ENCODE measurements around the gene PADI1.

Gene PADI1

DNA sequence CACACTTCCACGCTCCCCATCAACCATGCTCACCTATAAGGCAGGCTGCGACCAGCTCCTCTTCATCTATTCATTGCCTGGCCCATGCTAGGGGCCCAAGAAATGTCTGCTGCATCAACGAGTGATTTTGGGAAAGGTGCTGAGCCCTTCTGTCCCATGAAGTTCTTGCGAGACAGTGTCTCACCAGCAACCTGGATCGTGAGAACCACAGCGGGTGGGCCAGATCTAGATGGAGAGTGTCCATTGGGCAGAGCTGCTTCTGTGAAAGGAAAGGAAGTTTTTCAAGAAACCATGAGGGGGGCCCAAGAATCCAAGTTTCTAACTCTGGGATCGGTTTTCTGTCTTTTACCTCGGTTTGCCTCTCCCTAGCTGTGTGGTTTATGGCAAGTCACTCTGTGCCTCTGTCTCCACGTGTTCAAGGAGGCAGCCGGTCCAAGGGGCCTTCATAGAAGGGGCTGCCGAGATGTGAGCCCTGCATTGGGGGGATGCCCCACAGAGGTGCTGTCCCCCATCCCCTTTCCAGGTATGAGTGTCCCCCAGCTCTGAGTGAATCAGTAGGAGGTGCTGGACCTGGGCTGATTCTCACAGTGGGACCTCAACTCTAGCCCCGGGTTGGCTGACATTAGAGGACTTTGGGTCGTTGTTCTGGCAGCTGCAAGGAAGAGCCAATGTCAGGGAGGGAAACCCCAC is 8.3 kb upstream of the PADI1 start:
- DNase-seq (ENCODE audit: low spot score): no peak

DNA sequence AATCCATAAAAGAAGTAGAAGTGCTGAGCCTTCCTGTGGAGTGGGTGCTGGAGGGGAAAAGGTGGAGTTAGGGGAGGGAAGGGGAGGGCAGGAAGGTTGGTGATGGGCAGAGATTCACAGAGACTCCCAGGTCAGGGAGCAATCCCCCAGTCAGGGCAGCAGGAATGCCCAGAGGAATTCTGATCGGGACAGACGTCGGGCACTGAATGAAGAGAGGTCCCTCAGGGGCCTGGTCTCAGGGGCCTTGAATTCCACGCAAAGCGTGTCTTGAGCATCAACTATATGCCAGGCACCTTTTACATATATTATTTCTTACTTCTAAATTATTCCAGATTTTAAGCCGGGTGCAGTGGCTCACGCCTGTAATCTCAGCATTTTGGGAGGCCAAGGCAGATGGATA is 7.2 kb upstream of the PADI1 start:
- no peak for DNase-seq (ENCODE audit: low spot score)

DNA sequence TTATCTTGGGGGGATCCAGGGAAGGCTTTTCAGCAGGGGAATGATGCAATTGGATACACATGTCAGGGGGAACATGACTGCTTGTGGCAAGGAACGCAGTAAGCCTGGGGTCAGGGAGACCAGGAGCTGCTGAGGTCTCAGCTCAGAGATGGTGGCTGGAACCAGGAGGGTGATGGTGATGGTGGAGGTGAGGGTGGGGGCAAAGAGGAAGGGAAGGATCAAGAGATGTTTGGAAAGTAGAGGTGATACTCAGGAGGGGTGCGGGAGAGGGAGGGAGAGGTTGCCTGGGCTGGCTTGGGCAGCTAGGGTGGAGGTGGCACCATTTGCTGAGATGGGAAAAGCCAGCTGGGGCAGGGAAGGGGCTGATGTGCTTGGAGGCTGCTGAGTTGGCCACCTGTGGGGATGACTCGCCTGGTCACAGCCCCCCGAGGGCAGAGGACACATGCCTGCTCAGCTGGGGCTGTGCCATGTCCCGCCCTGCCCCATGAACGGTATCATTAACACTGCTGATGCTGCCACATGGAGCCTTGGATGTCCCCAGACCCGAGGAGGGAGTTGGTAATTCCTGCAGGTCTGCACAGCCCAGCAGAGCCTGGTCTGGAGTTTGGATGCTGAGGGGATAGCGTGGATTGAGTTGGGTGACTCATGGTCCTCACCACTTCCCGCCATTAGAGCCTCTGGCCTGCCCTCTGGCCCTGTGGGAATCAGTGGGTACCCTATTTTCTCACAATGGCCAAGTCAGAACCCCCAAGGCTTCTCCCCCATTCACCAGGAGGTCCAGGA is 6.3 kb upstream of the PADI1 start:
- DNase-seq (ENCODE audit: low spot score): no peak

DNA sequence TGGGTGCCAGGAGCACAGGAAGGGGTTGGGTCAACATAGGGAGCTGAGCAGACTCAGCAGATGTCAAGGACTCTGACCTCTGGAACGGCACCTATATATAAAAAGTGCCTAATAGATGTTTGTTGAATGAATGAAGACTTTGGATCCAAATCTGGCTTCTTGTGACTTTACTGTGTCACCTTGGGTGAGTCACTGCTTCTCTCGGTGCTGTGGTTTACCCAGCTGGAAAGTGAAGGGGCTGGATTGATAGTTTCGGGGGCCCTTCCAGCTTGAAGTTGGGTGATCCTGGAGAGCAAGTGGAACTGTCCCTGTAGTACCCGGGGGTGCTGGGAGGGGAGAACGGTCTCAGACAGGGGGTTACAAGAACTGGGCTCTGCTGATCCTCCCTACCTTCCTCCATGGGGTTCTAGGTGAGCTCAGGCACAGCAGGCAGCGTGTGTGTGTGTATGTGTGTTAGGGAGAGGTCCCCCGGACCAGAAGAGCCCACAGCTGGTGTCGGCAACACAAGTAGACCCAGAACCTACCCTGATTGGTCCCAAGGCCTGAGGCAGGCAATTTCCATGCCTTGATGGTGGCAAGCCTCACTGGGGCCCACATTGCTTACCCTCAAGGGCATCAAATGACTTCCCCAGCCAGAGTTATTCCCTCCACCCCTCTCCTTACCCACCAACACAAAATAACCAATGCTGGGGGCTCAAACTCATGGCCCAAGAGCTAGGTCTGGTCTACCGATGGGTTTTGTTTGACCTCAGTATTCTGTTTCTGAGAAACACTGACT is 5.5 kb upstream of the PADI1 start:
- DNase-seq (ENCODE audit: low spot score): no peak

DNA sequence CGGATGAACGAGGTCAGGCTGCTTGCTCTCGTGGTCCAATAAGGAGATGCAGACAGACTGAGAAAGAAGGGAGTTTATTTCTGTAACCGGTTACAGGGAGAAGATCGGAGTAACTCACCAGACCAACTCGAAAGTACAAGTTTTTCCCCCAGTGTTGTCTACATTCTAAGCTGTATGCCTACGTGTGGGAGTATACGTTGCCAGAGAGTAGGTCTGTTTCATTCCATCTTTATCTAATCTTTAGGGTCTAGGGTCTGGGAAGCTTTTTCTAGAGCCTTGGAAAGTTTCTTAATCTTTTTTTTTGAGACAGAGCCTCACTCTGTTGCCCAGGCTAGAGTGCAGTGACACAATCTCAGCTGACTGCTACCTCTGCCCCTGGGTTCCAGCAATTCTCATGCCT is 4.7 kb upstream of the PADI1 start:
- no peak for DNase-seq (ENCODE audit: low spot score)

DNA sequence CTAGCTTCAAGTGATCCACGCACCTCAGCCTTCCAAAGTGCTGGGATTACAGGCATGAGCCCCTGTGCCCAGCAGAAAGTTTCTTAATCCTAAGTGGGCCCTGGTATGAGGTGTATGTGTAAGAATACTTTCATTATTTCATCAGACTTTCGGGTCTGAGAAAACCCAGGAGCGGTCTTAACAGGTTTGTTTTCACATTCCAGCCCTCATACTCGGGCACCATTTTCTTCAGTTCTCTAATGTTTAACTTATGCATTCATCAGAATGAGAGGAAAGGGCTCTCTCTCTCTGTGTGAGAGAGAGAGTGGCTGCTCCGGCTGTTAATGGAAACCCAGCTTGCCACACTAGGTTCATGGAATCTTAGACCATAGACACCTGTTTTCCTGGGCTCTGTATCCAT is 4.2 kb upstream of the PADI1 start:
- DNase-seq (ENCODE audit: low spot score): no peak

DNA sequence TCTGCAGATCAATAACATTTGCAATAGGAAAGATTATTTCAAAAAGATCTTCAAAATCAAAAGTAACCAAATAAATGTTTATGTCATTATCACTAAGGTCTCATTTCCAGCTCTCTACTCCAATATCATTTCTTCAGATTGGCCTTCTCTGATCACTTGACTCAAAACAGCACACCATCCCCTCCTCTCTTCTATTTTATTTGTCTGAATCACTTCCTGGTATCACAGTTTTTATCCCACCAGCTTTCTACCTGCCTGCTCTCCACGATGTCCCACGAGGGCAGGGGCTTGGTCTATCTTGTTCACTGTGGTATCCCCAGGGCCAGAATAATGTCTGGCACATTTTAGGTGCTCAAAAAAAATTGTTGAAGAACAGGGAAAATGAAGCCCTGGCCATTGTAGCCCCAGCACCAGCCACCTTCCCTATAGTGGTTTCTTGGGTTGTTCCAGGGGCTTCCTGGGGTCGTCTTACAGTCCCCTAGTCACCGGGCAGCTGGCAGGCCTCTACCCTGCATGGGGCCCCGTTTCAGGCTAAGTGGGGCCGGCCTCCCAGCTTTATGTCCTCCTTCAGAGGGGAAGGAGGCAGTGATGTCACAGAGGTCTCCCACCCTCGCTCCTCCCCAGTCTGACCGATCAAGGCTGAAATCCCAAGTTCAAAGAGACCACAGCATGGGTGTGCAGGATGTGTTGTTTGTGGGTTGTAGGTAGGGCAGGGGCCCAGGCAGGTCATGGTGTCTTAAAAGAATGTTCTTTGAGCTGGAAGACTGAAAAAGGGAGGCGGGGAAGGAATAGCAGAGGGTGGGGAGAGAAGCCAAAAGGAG is 3.5 kb upstream of the PADI1 start:
- DNase-seq (ENCODE audit: low spot score): peak; percentile 48

DNA sequence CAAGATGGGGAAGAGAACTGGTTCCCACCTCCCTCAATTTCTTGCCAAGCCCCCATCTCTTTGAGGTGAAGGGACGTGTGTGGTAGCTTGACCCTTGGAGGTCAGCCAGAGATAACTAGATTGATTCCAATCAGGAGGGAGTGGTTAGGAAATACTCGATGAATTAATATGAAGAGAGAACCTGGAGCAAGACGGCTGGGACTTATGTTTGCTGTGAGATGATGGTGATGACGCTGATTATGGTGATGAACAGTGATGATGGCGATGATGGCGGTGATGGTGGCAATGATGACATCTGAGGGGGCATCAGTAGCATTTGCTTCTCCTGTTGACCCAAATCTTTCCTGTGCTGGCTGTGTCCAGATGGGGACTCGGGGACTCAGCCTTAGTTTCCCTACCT is 724 bp downstream of the PADI1 start:
- no peak for DNase-seq (ENCODE audit: low spot score)

DNA sequence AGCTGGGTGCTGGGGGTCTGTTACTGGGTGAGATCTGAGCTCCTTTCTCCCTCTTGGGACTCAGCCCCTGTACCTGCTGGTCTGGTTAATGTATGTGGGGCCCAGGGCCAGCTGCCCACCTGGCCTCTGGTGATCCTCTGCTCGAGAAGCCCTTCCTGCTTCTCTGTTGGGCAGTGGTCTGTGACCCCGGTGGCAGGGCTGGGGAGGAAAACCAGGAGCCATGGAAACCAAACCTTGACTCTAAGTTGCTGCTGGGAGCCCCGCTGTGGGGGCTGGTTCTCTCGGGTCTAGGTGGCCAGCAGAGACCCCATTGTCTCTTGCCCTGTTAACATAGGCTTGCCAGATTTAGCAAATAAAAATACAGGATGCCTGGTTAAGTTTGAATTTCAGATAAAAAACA is 1.3 kb downstream of the PADI1 start:
- DNase-seq (ENCODE audit: low spot score): no peak

DNA sequence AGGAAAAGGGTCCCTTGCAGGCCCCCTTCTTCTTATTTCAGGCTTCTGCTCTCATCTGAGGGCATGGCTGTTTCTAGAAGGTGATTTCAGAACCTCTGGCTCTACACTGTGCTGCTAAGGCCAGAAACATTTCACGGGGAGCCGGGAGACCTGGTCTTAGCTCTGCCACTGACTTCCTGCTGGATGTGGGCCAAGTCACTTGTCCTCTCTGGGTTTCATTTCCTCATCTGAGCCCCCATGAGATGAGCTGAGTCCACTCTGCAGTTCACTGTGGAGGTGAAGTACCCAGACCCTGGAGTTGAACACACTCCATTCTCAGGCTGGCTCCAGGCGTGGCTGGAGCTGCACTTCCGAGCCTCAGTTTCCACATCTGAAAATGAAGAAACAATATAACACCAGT is 2.1 kb downstream of the PADI1 start:
- DNase-seq (ENCODE audit: low spot score): no peak

DNA sequence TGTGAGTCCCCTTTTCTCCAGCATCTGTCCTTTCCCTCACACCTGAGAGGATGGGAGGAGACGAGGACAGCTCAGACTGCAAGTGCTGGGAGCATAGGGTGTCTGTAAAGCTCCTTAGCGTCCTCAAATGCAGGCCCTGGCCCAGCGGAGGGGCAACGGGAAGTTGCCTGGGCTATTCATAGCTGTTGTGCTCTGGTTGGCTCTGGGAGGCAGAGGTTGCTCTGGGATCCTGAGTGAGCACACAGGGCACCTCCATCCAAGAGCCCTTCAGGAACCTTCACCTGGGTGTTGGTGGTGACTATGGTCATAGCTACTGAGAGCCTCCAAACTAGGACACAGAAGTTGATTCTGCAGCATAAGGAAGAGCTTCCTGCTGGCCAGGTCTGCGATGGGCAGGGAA is 2.6 kb downstream of the PADI1 start:
- DNase-seq (ENCODE audit: low spot score): no peak

DNA sequence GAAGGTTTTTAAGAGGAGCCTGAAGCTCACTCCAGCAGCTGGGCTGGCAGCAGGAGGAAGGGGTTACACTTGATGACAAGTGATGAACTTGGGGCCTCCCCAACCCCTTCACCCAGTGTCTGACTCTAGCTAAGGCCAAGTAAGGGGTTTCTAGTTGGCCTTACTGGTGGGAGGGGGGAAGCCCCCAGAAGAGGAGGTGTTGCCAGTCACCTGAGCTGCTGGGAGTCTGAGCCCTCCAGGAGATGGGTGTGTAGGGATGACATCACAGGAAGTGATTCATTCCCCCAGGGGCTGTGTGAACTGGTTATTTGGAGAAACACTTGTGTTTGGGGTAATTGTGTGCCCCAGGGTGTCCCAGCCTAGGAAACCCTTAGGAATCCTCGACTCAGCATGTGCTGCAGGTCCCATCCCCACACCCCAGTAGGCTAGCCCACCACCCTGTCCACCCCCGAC is 3.1 kb downstream of the PADI1 start:
- peak; percentile 44 for DNase-seq (ENCODE audit: low spot score)

DNA sequence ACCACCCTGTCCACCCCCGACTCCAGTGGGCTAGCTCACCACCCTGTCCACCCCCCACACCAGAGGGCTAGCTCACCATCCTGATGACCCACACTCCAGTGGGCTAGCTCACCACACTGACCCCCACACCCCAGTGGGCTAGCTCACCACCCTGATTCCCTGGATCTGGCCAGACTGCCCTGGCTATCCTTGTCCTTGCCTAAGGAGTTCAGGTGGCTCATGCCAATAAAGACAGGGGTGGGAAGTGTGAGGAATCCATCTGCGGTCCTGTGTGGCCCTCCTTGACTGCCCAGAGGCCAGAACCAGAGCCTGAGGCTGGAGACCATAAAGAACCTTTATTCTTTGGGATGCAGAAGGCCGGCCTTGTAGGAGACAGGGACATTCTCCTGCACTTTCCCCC is 3.6 kb downstream of the PADI1 start:
- no peak for DNase-seq (ENCODE audit: low spot score)

DNA sequence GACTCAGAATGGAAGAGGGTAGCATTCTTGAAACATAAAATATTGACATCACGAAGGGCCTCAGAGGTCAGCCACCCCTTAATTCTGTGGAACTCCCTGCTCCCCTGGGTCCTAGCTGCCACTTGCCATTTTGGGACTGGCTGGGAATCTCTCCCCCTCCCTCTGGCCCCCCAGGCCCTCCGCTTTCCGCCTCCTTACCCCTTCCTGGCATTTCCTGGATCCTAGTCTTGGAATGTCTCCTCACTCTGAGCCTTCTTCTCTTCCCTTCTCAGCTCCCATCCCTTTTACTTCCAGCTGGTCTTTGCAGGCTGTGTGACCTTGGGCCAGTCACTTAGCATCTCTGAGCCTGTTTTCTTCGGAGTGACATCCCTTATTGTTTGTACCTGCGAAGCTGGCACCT is 4.5 kb downstream of the PADI1 start:
- DNase-seq (ENCODE audit: low spot score): no peak

DNA sequence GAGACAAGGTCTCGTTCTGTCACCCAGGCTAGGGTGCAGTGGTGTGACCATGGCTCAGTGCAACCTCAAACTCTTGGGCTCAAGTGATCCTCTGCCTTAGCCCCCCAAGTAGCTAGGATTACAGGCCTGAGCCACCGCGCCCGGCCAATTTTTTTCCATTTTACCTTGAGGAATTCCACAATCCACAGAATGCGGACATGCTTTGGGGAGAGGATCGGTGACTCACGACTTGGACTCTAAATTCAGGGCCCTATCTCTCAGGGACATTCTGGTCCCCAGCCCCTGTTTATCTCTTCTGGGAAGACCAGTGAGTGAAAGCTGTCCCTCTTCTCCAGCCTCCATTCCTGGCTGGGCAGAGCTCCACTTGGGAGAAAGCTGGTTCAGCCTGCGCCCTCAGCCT is 5.2 kb downstream of the PADI1 start:
- DNase-seq (ENCODE audit: low spot score): no peak

DNA sequence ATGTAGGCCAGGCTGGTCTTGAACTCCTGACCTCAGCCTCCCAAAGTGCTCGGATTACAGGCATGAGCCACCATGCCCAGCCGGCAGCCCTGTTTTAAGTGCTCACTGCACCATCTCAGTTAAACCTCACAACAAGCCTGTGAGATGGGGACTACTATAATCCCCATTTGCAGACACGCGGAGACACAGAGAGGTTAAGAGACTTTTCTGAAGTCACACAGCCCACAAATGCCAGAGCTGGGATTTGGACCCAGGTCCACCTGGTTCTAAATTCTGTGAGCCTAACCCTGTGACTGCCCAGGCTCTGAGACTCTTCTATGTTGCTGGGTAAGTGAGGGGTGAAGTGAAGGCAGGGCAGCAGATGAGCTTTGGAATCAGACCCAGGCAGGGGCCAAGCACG is 6.4 kb downstream of the PADI1 start:
- DNase-seq (ENCODE audit: low spot score): no peak

DNA sequence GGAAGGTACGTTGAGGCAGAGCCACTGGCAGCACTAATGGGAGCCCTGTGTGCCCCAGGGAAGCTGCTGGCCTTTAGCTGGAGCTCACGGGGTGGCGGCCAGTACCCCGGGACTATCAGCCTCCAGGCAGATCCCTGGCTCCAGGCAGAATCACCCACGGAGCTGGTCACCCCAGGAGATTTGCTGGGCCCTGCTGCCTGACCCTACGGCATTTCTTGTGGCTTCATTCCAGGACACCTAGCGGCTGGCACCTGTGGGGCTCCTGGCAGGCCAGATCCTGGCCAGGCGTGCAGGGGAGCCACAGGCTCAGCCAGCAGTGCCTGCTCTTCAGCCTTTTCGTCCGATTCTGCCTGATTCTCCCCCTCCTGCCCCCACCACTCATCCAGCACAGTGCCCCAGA is 7.1 kb downstream of the PADI1 start:
- DNase-seq (ENCODE audit: low spot score): peak; percentile 51

DNA sequence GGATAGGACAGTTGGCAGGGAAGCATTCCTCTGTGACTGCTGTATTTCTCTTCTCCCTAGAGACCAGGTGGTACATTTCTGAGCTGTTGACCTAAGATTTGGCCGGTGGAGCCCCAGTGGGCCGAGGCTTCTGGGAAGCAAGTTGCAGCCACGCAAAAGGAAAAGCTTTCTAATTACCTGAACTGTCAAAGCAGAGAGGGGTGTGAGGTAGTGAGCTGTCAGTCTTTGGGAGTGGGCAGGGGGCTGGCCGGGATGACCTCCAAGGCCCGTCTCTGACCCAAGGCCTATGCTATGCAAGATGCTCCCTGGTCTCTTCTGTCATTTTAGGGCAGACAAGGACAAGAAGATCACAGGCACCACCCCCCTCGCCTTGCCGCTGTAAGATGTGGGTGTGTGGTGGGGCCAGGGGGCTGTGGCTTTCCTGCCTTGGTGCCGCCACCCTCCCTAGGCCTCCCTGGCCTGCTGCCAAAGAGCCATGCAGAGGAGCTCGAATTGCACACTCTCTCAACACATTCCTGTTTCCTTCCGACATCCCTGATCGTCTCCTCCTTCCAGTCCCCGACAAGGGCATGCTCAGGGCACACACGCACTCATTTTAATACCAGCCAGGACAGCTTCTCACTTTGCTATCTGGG is 7.7 kb downstream of the PADI1 start:
- DNase-seq (ENCODE audit: low spot score): peak; percentile 73

DNA sequence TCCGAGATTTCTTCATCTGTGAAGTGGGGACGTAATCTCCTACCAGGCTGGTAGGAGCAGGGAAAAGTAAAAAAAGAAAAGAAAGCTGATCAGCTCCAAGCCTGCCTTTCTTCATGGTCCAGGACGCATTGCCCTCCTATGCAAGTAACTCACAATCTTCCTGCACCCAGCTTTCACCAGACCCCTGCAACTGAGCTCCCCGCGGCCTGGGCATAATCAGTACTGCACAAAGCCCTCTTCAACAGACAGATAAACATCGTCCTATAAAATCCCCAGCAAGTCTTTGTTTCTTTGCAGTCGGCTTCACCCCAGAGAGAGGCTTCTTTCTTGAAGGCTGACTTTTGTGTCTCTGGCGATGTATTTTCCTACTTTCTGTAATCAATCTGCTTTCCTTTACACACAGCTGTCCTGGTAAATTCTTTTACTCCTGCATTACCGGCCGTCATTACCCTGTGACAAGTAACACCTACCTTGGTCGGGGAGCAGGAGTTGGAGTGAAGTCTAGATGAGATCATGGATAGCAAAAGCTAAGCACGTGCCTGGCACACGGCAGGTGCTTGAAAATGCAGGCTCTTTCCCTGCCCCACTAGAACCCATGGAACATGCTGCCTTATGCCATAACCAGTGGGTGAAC is 8.3 kb downstream of the PADI1 start:
- no peak for DNase-seq (ENCODE audit: low spot score)

DNA sequence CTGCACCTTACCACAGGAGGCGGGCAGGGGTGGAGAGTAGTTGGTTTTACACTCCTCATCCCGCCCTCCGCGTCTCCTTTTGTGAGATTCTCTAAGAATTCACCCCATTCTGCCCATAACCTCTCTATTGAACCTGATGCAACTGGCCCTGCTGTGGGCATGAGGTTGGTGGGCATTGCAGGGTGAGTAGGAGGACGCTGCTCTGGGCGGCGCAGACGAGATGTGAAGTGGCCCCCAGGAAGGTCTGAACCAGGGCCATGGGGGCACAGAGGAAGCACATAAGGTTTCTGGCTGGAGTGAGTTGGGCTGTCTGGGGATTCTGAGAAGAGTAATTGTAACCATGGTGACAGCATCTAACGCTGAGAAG is 8.8 kb downstream of the PADI1 start:
- DNase-seq (ENCODE audit: low spot score): no peak

DNA sequence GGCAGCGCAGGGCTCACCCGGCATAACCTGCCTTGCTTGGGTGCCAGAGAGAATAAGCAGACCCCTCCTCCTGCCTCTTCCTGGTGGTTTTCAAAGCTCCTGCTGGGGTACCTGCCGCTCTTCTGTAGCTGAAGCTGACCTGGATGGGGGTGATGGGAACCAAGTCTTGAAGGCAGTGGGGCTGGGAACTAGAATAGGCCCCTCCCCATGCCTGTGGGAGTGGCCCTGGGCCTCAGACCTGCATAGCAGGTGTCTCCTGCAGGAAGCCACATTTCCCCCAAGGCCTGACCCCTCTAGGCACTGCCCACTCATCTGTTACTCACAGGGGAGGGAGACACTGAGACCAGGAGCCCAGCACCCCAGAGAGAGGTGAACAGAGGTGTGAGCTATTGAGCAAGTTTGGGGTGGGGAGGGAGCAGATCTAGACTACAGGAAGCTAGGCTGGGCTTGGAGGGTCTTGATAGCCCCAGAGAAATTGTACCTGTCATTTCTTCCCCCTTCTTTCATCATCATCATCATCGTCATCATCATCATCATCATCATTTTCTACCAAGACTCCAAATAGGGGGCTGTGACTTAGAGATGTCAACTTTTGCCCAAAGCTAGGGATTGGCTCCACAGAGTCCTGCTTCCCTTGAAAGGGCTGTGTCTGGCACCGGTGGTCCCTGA is 10.1 kb downstream of the PADI1 start:
- DNase-seq (ENCODE audit: low spot score): peak; percentile 58

All from iPS-NIHi11 (cell line).